CD4-positive, alpha-beta T cell treated with Interleukin-6 for 4 hours (primary cell): Measurements from ENCODE around the gene TPRX1.
"Not testable (repeated sequence)": the region's sequence is repeated elsewhere in the genome, so short reads cannot be mapped to it uniquely, and the experiment has no call there.

Source experiments
- DNase-seq: peaks from one replicate; pipeline ENCODE4 v3.0.0-alpha.2; 2020; ENCODE audit warnings: mixed read lengths

The TPRX1 gene, protein sequence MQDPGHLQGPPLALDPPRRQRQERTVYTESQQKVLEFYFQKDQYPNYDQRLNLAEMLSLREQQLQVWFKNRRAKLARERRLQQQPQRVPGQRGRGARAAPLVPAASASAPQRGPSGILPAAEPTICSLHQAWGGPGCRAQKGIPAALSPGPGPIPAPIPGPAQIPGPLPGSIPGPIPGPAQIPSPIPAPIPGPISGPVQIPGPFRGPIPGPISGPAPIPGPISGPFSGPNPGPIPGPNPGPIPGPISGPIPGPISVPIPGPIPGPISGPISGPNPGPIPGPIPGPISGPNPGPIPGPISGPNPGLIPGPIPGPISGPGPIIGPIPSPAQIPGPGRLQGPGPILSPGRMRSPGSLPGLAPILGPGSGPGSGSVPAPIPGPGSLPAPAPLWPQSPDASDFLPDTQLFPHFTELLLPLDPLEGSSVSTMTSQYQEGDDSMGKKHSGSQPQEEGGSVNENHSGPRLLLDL

DNA sequence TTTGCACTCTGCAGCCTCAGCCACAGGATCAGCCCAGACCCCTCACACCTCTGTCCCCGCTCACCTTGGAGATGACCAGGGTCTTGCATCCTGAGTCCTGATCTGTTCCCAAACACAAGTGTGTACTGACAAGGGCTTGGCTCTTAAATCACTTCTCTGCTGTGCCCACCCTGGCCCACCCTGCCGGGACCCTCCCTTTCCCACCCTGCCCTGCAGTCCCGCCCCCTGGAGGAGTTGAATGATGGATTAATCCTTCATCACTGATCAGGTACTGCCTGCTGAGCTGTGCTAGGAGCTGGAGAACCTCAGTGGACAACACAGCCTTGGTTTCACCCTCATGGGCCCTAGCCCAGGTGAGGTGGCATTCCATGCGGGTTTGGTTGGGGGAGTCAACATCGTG is at the start of gene TPRX1:
TSS of gene TPRX1 (minus strand) at position 101 of the 400 bp plus-strand sequence. CDS start at position 89, 12 bp downstream.
- not testable (repeated sequence) for DNase-seq

- DNase-seq, result no peak
These were observed 48.7 kb upstream of the TPRX1 start for GRCh38 chr19:47853003-47853402.

GRCh38 chr19:47848823-47849473 is 44.6 kb upstream of the TPRX1 start:
- peak; percentile 40 for DNase-seq

GRCh38 chr19:47848425-47848822 is 44.1 kb upstream of the TPRX1 start:
- no peak for DNase-seq

DNA sequence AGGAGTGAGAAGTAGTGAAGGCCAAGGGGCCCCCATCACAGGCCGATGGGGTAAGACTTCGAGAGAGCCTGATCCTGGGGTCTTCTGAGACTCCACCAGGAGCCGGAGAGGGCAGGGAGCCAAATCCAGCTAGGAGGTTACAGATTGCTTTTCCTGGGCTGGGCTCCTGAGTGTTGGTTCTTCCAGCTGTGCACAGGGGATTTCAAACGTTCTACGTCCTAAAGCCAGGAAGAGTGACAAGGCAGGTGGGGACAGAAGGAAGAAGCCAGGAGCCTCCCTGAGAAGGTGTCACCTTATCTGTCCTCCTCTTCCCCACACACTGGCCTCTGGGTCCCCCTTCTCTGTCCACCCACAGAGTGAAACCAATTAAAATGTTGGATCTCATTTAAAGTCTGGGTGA is 38.6 kb upstream of the TPRX1 start:
- DNase-seq, result no peak

- no peak for DNase-seq
These were observed 35.6 kb upstream of the TPRX1 start for GRCh38 chr19:47839913-47840312.

- DNase-seq, result no peak
These were observed 35.1 kb upstream of the TPRX1 start for GRCh38 chr19:47839411-47839810.

- DNase-seq, result no peak
These were observed 31.7 kb upstream of the TPRX1 start for GRCh38 chr19:47836038-47836437.

- no peak for DNase-seq
These were observed 28.4 kb upstream of the TPRX1 start for GRCh38 chr19:47832723-47833122.

- no peak for DNase-seq
These were observed 22.4 kb upstream of the TPRX1 start for GRCh38 chr19:47826800-47827199.

GRCh38 chr19:47824396-47824795 is 20.0 kb upstream of the TPRX1 start:
- no peak for DNase-seq

DNA sequence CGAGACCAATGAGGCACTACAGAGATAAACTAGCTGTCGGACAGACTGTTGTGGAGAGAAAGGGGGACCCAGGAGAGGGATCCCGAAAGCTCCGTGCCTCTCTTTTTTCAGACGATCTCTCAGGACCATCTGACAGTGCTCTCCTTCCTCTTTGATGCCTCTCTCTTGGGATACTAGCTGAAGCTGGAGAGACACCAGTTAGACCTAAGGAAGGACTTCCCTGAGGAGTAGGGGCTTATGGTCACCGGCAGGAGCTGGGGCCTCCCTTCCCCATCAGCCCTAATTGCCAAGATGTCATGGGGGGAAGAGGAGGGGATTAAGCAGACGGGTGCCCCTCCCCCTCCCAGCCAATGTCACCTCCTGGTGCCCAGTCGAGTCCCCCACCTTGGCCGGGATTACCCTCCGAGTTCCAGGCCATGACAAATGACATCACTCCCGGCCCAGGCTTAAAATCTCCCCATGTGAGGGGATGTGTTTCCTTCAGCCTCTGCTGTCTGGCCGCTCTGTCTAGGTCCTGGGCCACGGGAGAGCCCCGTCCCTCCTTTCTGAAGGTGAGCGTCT is 17.2 kb upstream of the TPRX1 start, which contains the start of gene CRX:
TSS of gene CRX (plus strand) at position 478 of the 561 bp plus-strand sequence. CDS start 12,507 bp downstream, outside the sequence.
- no peak for DNase-seq

GRCh38 chr19:47820410-47820809 is 16.1 kb upstream of the TPRX1 start:
- no peak for DNase-seq

GRCh38 chr19:47819858-47820257 is 15.5 kb upstream of the TPRX1 start:
- DNase-seq, result no peak

- not testable (repeated sequence) for DNase-seq
These were observed 13.9 kb upstream of the TPRX1 start for GRCh38 chr19:47818221-47818620.

GRCh38 chr19:47816270-47816669 is 11.9 kb upstream of the TPRX1 start:
- DNase-seq, result not testable (repeated sequence)

DNA sequence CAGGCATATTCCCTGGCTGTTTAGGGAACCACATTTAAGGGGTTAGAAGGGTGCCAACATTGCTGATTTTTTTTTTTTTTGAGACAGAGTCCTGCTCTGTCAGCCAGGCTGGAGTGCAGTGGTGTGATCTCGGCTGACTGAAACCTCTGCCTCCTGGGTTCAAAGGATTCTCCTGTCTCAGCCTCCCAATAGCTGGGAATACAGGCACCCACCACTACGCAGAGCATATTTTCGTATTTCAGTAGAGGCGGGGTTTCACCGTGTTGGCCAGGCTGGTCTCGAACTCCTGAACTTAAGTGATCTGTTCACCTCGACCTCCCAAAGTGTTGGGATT is 9.6 kb upstream of the TPRX1 start:
- DNase-seq, result no peak

- peak; percentile 80 for DNase-seq
These were observed 9.1 kb upstream of the TPRX1 start for GRCh38 chr19:47813304-47813994.

GRCh38 chr19:47806435-47806834 is 2.1 kb upstream of the TPRX1 start:
- DNase-seq, result no peak

GRCh38 chr19:47805313-47805712 is 962 bp upstream of the TPRX1 start:
- DNase-seq, result no peak

DNA sequence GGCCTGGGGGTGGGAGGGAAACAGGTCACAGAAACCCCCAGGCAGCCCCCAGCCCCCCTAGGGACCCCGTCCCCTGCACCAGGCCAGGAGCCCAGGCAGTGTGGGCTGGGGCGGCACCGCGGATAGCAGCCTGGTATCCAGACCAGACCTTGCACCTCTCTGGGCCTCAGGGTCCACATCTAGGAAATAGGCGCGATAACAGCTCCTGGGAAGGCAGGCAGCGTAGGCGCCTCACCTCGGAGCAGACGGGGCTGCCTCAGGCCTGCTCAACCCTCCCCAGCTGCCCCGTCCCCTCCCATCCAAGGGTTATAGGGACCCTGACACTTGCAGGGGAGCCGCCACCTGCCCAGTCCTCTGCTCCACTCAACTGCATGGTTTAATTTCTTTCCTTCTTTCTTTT is 680 bp downstream of the TPRX1 start:
- DNase-seq, result not testable (repeated sequence)

DNA sequence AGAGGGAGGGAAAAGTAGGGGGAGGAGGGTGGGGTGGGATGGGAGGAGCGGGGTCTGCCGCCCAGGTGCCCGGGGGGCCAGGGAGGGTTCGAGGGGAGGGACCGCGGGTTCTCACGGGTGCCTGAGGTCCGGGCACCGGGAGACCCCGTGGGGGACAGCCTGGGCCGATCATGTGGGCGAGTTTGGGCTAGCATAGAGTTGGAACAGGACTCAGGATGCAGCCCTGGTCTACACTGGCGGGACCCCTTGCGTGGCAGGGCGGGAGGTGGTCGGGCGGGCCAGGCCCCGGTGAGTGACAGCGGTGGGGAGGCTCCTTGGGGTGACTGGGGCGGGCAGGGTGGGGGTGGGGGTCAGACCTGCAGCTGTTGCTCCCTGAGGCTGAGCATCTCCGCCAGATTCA is 1.2 kb downstream of the TPRX1 start:
- DNase-seq, result not testable (repeated sequence)

- no peak for DNase-seq
These were observed 1.8 kb downstream of the TPRX1 start for GRCh38 chr19:47802521-47803043.
